GM13977 (cell line): ENCODE measurements around the gene RTN4RL1.

Experiments used
- DNase-seq: peaks from one replicate; pipeline ENCODE4 v3.0.0; 2012; ENCODE audit warnings: low spot score
- in situ Hi-C: fragments of 300-500 bp; cut with MboI; formaldehyde crosslinking; loops from one replicate; pipeline ENCODE4 v1.12.0; 2022; ENCODE audit warnings: low sequenced_read_pairs, low pct_unique_long_range_greater_than_20kb, mixed read lengths, inconsistent platforms; ENCODE audit not compliant: unreplicated experiment
- TF ChIP-seq, protein P1 (sequence below): IDR thresholded peaks from 2 replicates; pipeline ENCODE4 v1.5.1; 2012; ENCODE audit warnings: mild to moderate bottlenecking, control low read depth; ENCODE audit not compliant: insufficient read depth; ENCODE audit errors: extremely low read depth, missing control alignments

Gene RTN4RL1

DNA sequence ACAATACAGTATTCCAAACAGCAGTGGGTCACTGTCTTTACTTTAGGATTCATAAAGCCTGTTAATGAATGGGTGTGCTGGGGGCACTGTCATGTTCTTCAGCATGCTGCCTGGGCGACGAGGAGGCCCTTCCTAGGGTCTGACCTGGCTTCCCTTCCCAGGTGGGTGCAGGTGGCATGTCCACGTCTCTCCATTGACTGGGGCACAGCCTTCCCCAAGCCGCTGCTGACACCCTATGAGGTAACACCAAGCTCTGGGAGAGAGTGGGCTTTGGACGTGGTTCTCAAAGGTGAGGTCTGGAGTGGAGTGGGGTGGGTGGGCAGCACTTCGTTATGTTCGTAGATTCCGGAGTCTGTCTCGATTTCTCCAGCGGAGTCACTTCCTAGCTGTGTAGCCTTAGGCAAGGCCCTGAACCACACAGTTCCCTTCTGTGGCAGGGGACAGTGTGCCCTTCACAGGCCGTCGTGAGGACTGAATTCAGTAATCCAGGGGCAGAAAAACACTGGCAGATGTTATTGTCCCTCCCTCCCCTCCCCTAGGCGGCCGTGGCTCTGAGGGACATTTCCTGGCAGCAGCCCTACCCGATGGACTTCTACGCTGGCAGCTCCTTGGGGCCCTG lies 15.9 kb upstream of the RTN4RL1 start:
- in situ Hi-C loops, result loop anchor here (25.0 kb wide), 1 partner anchor 329 kb away; the partner anchor contains the start of genes TLCD2 and WDR81
- TF ChIP-seq, protein P1, sequence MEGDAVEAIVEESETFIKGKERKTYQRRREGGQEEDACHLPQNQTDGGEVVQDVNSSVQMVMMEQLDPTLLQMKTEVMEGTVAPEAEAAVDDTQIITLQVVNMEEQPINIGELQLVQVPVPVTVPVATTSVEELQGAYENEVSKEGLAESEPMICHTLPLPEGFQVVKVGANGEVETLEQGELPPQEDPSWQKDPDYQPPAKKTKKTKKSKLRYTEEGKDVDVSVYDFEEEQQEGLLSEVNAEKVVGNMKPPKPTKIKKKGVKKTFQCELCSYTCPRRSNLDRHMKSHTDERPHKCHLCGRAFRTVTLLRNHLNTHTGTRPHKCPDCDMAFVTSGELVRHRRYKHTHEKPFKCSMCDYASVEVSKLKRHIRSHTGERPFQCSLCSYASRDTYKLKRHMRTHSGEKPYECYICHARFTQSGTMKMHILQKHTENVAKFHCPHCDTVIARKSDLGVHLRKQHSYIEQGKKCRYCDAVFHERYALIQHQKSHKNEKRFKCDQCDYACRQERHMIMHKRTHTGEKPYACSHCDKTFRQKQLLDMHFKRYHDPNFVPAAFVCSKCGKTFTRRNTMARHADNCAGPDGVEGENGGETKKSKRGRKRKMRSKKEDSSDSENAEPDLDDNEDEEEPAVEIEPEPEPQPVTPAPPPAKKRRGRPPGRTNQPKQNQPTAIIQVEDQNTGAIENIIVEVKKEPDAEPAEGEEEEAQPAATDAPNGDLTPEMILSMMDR, result no peak

DNA sequence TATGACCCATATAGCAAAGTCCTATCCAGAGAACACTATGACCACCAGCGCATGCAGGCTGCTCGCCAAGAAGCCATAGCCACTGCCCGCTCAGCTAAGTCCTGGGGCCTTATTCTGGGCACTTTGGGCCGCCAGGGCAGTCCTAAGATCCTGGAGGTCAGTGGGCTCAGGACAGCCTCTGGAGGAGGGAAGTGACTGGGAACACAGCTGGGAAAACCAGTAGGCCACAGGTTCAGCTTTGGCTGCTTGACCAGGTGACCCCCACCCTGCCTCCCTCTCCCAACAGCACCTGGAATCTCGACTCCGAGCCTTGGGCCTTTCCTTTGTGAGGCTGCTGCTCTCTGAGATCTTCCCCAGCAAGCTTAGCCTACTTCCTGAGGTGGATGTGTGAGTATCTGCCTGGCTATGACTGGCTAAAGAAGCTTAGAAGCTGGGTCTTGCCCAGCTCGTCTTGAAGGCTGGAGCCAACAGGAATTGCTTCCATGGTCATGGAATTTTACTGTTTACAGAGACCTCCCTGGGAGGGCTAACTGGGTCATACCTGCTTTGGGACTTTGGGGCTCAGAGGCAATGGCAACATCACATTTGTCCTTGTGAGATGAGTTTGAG lies 15.2 kb upstream of the RTN4RL1 start:
- no peak for DNase-seq
- TF ChIP-seq, protein P1, result no peak
- in situ Hi-C loops, result loop anchor here (25.0 kb wide), 1 partner anchor 328 kb away; the partner anchor contains the start of genes TLCD2 and WDR81

More for the DNA sequence above, 15.9 kb upstream of the RTN4RL1 start:
- DNase-seq, result no peak

DNA sequence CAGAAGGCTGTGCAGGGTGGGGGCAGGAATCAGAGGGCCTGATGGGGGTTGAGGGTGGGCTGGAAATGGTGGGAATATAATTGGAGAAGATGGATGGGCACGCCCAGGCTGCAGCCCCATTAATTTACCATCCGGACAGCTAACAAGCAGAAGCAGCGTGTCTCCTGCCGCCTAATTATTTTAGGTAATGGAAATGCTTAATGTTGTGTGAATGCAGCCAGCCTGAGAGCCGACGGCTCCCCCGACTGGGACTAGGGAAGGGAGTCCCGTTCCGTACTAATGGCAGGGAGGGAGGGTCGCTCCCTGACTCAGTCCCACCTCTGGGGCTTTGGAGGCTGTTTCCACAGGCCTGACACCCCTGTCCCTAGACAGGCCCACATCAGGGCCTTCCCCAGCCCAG lies 12.0 kb upstream of the RTN4RL1 start:
- no peak for DNase-seq
- in situ Hi-C loops, result loop anchor here (25.0 kb wide), 1 partner anchor 325 kb away; the partner anchor contains the start of genes TLCD2 and WDR81
- TF ChIP-seq, protein P1, result no peak

DNA sequence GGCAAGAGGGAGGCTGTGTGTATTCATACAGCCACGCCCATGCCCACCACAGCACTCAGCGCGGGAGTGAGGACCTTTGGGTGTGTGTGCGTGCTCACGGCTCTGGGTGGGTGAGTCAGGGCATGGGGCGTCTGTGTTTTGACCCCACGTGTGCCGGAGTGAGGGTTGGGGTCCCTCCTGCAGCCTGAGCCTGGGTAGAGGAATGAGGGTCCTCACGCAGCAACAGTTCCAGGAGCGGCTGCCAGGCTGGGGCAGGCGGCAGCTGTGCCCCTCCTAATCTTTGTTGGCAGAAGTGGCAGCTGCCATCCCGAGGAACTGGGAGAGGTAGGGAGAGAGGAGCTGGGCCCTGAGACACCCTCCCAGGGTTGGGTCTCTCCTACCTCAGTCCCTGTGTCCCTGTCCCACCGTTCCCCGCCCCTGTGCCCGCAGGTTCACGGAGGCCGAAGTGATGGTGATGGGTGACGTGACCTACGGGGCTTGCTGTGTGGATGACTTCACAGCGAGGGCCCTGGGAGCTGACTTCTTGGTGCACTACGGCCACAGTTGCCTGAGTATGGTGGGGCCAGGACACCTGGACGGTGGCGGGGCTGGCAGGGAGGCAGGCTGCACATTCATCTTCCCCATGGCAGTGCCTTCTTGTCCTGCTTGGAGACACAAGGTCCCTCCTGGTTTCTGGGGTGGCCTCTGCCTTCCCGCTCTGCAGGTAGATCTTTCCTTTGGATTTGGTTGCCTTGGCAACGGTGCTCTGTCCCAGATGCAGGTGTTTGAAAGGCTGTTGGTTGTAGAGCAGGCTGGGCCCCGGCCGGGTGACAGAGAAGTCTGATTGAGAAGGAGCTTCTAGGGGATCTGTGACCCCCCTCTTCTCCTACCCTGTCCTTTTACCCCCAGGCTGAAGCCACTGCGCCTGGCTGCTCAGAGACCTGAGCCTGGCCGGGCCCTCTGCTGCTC lies 10.7 kb upstream of the RTN4RL1 start:
- in situ Hi-C loops, result loop anchor here (25.0 kb wide), 1 partner anchor 324 kb away; the partner anchor contains the start of genes TLCD2 and WDR81
- DNase-seq, result no peak
- TF ChIP-seq, protein P1, result no peak

DNA sequence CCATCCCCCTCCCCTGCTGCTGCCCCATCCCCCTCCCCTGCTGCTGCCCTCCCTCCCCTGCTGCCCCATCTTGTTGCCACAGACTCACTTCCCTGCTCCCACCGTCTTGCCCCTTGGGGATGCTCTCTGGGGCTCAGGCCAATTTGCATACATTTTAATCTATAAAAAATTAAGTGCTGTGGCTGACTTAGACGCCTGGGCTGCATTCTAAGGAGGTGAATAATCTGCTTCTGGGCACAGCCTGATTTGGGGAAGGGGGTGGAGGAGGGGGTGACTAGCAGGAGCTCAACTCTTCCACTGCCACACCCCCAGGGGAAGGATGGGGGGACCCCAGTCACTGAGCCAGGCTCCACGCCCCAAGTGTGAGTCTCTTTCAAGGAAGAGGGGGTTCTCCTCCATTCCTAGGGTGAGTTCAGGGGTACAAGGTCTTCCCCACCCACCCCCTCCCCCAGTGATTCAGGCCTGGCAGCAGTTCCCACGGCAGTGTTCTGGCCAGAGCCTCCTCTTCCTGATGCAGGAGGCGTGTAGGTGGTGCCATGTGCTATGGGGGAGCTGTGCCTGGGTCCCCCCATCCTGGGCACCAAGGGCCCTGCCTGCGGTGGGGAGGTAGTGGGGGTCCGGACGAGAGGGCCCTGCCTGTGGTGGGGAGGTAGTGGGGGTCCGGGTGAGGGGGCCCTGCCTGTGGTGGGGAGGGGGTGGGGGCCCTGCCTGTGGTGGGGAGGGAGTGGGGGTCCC lies 9.8 kb upstream of the RTN4RL1 start:
- TF ChIP-seq, protein P1, result no peak
- DNase-seq, result no peak
- in situ Hi-C loops, result loop anchor here (25.0 kb wide), 1 partner anchor 323 kb away; the partner anchor contains the start of genes TLCD2 and WDR81
